Camera-type eye (tissue), 1 donor: ENCODE measurements around the gene METTL21C. TPM values are rescaled to one million over a fixed set of nuclear protein-coding genes. Genes with fewer than 3 reads are reported as not detected.

Source experiments
- total RNA-seq: library from RNA; depleted of rRNA; stranded (reverse); fragments of >200 nt; gene quantifications from one replicate; pipeline ENCODE4 v1.2.3, GENCODE V29; 2014

Gene METTL21C
- total RNA-seq = 2.9 TPM

GRCh38 chr13:102694937-102695336 lies at the start of gene METTL21C:
METTL21C (minus strand) TSS chr13:102695044; CDS start chr13:102694498, 546 bp downstream.

Other genes with a start within 250 kb of the METTL21C start
- 77.5 TPM for gene TPP2, start 98.1 kb downstream of the METTL21C start, total RNA-seq
- 13.0 TPM for gene TEX30, start 78.7 kb upstream of the METTL21C start, total RNA-seq
- gene POGLUT2, start 103.9 kb upstream of the METTL21C start, total RNA-seq = 30.2 TPM
- 45.9 TPM for gene BIVM, start 104.1 kb upstream of the METTL21C start, total RNA-seq
- 103 TPM for gene ERCC5, start 151.0 kb upstream of the METTL21C start, total RNA-seq